NCI-H345 (cell line): ENCODE results near the gene FGGY.
A peak's percentile ranks its signal among the peaks of the same experiment; 100 is the strongest.
"Not testable (repeated sequence)": the region's sequence is repeated elsewhere in the genome, so short reads cannot be mapped to it uniquely, and the experiment has no call there.

ENCODE experiments used
- DNase-seq: peaks from one replicate; lab custom pipeline; 2025; lab: John Stamatoyannopoulos, UW

The FGGY gene

DNA sequence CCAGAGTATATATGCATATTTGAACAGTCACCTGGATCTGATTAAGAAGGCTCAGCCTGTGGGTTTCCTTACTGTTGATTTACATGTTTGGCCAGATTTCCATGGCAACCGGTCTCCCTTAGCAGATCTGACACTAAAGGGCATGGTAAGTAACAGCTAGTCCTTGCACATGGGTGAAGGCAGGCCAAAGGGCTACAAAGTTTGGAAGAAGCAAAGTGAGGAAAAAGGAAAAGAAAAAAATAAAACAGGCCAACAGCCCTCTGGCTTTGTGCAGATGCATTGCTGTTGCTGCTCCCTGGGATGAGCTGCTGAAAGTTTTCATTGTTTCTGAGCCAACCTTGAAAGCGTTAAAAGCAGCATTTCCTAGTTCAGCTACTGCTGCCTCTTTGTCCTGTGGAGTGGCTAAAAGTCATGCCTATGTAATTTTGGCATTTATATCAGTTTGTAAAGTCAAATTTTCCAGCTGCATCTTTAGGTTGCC is 341.4 kb downstream of the FGGY start:
- DNase-seq: no peak

DNA sequence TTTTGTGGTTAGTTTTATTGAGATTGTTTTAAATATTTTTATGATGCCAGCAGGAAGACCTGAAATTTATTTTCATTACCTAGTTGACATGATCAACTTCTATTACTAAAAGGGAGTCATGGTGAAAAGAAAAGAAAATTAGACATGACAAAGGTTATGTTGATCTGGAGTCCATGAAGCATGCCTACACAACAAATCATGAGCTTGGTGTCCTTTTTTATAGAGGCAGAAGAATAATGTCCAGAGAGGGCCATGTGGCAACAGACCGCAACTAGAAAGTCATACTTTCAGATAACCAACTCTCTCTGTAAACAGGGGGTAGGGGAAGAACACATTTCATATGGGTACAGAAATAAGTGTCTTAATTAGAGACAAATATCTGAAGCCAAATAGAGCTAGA is 342.4 kb downstream of the FGGY start:
- DNase-seq: no peak

DNA sequence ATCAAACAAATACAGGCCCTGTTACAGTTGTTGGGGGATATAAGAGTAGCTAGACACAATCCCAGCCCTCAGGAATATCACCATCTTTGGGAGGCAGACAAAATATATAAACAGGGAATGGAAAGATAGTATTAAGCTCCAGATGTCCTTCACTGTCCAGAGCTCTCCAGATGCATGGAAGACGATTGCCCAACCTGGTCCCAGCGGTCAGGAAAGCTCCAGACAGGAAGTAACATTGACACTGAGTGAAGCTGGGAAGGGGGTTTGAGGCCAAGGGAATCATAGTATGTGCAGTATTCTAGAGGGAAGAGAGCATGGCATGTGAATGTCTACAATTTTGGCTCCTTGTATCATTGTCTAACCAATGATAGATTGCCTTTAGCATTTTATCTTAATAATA is 344.0 kb downstream of the FGGY start:
- DNase-seq: no peak

DNA sequence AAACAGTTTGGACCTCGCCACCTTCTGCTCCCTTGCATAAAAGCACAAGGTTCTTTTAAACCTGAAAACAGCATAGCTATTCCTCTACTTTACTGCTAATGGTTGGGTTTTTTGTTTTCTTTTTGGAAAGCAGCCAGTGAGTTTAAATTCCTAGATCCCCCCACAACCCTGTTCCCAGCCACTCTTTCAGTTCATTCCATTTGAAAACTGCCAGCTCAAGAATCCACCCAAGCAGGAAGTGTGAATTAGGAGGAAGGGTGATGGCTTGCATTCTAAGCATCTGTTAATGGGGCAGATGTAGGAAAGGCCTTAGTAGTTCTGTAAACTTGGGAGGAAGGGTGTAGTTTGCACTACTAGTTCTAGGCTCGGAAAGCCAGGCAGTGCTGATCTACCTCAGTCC is 344.9 kb downstream of the FGGY start:
- DNase-seq: no peak

DNA sequence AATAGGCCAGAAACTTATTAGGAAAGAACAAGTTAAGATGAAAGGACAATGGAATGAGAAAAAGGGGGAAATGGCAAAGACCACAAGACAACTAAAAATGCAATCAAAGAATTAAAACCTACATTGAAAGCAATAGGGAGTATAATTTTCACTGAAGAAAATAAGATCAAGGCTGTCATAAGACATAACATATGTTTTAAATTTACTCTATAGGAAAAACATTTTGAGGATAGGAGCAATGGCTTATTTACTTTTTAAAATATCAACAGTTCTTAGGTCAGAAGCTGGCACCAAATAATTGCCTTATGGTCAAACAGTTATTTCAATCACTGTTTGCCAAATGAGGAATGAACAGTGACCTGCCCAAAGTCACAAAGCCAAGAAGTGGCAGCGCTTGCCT is 346.6 kb downstream of the FGGY start:
- no peak for DNase-seq

DNA sequence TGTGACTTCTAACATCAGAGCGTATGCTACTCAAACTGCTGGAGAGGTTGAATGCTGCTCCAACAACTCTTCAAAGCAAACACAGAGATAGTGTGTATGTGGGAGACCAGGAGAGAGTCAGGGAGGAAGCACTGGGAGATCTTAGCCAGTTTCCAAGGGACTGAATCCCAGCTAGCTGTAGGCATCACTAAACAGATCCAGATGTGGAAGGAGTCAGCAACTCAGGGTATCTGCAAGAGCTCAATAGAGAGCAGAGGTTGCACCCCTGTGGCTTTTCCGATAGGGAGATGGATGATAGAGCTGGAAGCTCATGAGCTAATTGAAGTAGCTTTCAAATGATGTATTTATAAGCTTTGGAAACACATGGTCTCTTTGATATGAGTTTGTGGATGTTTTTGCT is 349.0 kb downstream of the FGGY start:
- DNase-seq: no peak

- not testable (repeated sequence) for DNase-seq
Measured at GRCh38 chr1:59653142-59653958, 356.5 kb downstream of the FGGY start.

DNA sequence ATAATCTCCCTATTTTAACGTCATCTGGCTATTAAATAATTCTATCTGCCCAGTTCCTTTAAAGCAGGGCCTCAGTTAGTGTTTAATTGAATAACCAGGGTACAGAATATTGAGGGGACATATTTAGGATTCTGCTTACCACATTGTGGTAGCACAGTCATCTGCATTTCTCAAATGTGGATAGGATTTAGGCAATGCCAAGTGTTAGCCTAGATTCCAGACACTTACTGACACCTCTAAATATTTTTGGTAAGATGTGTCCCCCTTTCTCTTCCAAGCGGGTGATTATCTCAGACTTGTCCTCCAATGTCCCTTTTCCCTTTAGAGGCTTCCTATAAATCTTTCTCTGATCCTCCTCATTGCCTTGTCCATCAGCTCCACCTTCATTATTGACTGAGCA is 357.1 kb downstream of the FGGY start:
- no peak for DNase-seq

DNA sequence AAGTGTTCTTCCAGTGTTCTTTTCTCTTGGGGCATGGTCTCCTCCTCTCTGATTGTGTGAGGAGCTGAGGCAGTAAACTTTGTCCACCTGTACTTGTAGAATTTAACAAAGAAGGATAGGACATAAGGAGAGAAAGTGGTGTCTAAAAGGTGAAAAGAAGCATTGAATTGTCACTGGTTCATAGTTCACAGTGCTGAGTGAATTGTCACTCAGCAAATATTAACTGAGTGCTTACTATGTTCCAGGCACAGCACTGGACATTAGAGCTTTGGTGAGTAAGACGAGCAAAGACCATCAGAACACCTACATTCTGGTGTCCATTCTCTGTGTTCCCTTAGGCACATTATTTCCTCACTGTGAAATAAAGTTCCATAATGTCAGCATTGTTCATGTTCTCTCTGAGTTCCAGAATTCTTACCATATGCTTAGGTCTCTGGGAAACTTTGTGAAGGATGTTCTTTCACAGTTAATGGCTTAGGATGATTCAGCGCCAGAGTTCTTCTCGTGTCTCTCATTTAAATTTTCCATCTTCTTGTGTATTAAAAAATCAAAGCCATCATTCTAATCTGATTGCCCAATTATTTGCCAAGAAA is 361.1 kb downstream of the FGGY start:
- DNase-seq: no peak

DNA sequence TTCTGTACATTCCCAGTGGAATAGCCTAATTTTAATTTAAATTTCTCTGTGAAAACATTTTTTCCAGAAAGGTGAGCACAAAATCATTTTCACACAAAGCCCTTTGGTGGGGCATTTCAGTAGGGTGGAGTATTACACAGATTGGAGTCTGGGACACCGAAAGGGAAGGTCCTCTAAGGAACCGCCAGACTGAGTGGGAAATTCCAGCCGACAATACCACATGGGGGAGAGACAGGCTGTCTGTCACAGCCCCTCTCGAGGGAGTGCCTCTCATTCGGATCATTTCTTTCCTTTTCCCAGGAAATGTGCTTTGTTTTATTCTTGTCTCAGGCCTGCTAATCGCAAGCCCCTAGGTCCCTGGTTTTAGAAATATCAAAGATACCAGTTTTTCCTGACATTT is 367.3 kb downstream of the FGGY start:
- DNase-seq: no peak

- no peak for DNase-seq
Measured at GRCh38 chr1:59666106-59666505, 369.2 kb downstream of the FGGY start.

DNA sequence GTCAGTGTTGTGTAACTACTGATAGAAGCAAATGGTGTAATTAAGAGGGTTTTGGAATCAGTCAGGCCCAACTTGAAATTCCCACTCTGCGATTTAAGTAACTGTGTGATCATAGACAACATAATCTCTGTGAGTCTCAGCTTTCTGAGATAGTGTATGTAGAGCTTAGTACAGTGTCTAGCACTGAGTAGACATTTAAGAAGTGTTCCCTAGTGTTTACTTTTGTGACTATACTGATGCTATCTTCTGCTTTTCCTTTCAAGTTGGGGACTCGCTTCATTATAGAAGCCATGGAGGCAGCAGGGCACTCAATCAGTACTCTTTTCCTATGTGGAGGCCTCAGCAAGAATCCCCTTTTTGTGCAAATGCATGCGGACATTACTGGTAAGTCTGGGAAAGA is 370.1 kb downstream of the FGGY start:
- DNase-seq: no peak

DNA sequence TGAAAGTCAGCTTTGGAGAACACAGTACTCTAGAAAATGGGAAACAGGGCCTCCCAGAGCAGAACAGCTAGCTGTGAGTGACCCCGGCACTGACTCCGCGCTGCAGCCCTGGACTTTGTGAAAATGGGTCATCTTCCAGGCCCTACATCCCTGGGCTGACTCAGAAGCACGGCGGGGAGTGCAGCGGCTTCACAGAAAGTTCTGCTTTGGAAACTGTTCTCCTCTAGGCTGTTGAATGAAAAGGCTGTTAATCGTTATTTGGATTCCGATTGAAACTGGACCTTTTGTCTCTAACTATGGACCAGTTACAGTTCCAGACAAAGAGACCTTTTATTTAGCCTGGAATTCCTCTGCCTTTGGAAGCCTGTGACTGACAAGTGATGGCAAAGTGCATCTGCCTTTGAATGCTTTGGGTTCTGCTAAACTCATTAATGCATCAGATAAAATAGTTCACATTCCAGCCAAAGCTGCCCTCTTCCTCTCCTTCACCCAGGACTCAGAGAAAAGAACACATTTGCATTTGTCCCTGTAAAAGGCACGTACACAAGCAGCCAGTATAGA is 372.9 kb downstream of the FGGY start:
- DNase-seq: no peak

DNA sequence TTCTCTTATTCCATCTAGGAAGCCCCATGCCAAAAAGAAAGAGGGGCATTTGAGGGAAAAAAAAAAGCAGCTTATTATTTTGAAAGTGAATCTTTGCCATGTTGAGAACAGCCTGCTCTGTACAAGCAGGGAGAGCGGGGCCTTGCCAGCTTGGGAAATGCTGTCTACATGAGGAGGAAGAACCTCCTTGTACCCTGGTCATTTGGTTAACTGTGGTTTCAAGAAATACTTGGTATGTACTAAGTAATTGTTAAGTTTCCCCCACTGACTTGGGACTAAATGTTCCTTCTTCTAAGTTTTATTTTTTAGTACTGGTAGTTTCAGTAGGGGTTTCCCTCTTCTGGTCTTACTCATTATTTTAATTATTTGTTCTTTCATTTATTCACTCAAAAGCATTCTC is 373.8 kb downstream of the FGGY start:
- DNase-seq: no peak

GRCh38 chr1:59671066-59671952 is 374.4 kb downstream of the FGGY start:
- DNase-seq: no peak

DNA sequence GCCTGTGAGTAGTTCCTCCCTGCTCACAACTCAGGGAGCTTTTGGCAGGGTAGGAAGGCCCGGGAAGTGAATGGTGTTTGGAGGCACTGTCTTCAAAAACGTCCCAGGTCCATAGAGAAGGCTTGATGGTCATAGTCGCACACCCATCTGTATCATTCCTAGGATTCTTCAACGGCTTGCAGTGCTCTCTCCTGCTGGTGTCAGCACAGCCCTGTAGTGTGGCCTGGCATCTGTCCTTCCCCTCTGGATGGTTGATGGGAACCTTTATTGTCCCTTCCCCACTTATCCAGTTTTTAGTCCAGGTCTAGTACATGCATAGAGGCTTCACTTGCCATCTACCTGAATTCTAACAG is 375.0 kb downstream of the FGGY start:
- no peak for DNase-seq

DNA sequence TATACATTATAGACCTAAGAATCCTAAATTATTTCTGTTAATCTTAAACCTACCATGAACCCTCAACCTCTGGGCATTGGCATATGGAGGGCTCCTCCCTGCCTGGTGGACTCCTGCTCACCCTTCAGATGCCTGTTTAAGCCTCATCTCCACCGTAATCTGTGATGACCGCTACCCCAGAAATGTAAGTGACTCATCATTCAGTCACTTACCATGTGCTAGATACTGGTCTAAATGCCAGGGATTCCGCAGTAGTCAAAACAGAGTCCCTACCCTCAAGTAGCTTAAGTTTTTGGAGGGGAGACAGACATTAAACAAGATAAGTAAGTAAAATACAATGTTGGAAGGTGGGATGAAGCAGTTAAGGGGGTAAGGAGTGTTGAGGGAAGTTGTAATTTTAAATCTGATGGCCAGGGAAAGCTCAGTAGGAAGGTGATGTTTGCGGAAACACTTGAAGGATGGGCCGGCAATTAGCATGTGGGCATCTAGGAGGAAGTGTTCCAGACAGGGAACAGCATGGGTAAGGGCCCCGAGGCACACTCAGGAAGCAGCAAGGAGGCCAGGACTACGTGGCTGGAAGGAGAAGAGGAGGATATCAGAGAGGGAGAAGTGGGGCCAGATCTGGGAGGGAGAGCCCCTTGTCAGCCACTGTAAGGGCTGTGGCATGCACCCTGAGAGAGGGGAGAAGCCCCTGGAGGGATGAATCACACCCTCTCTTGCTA is 376.1 kb downstream of the FGGY start:
- no peak for DNase-seq

DNA sequence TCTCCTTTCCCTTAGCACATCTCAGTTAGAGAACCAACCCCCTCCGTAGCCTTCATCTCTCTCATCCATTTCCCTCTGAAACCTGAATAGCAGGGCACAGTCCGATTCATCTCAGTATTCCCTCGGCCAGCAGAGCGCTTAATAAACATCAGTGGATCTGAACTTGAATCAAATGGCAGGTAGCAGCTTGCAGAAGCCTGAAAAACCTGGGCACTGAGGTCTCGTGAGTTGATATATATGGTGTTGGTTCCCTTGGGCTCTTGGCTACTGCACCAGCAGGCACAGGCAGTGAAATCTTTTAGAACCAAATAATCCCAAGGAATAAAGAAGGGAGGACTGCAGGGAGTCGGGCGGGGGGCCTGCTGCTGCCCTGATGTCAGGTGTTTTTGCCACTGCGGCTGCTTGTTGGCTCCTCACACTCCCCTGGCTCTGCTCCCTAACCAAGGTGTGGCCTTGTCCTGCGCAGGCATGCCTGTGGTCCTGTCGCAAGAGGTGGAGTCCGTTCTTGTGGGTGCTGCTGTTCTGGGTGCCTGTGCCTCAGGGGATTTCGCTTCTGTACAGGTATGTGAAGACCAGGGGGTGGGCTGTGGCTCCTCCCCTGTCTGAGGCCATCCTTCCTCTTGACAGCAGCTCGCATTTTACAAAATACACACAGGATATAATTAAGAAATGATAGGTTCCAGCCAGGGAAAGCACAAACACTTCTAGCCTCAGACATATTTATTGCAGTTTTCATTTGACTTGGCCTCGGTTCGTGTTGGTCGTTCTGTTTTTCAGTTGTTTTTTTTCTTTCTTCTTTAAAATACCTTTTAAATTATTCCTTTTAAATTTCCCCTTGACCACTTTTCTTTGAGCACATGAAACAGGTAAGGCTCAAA is 376.9 kb downstream of the FGGY start:
- no peak for DNase-seq

- peak; percentile 56 for DNase-seq
Measured at GRCh38 chr1:59674595-59674994, 377.7 kb downstream of the FGGY start.

- DNase-seq: no peak
Measured at GRCh38 chr1:59675936-59676335, 379.0 kb downstream of the FGGY start.

DNA sequence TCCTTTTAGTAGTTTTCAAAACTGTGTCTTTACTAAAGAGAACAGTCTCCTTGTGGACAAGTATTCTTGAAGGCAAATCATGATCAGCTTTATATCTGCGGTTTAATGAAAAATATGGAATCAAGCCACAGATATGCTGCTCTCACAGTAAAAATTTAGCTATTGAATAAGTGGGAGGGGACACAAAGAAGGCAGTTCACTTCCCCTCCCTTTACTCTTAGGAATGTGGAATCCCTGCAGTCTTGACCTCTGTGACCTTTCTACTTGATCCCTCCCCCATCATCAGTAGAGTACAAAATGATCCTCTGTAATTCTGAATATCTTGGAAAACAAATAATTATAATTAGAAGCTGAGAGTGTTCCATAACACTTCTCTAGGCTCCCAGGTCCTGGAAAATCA is 381.1 kb downstream of the FGGY start:
- no peak for DNase-seq
